BJ (cell line): Measurements from ENCODE around the gene MAML2. TPM values are rescaled to one million over a fixed set of nuclear protein-coding genes. Genes with fewer than 3 reads are reported as not detected.

Experiments
- CTCF ChIA-PET: fragments of 350-600 bp; formaldehyde crosslinking; extraction: SDS; loops from one replicate; lab custom pipeline; 2021; ENCODE audit warnings: antibody characterized with exemption, inconsistent platforms; lab: Yijun Ruan, JAX
- POLR2A ChIA-PET: fragments of 300-600 bp; sonication (Branson Sonifier 250); formaldehyde crosslinking; extraction: SDS; loops from one replicate; lab custom pipeline; 2021; ENCODE audit warnings: antibody characterized with exemption; lab: Charles Lee
- DNase-seq: peaks from one replicate; pipeline ENCODE4 v3.0.0-alpha.2; 2011; ENCODE audit warnings: low read depth
- H3K27me3 ChIP-seq: 2 replicates; pipeline ENCODE4 v1.6.0; 2011; ENCODE audit warnings: low read length; ENCODE audit not compliant: control insufficient read depth, insufficient read depth
- H3K36me3 ChIP-seq: 2 replicates; pipeline ENCODE4 v1.5.1; 2011; ENCODE audit warnings: low read length; ENCODE audit not compliant: control insufficient read depth, insufficient read depth
- H3K4me3 ChIP-seq: 2 replicates; pipeline ENCODE4 v1.5.1; 2011; ENCODE audit warnings: low read depth, mild to moderate bottlenecking, control low read depth, low read length
- polyA plus RNA-seq: library from polyadenylated mRNA; depleted of rRNA; stranded (reverse); fragments of >200 nt; gene quantifications from 2 replicates; pipeline ENCODE4 v1.2.3, GENCODE V29; 2011
- TF ChIP-seq, protein P1 (sequence below): IDR thresholded peaks from 2 replicates; pipeline ENCODE4 v1.5.1; 2011; ENCODE audit warnings: low read depth, mild to moderate bottlenecking, control low read depth, inconsistent platforms, low read length, moderate library complexity; ENCODE audit not compliant: insufficient read depth

MAML2 gene
- polyA plus RNA-seq, 1 experiment: 22.0 TPM

DNA sequence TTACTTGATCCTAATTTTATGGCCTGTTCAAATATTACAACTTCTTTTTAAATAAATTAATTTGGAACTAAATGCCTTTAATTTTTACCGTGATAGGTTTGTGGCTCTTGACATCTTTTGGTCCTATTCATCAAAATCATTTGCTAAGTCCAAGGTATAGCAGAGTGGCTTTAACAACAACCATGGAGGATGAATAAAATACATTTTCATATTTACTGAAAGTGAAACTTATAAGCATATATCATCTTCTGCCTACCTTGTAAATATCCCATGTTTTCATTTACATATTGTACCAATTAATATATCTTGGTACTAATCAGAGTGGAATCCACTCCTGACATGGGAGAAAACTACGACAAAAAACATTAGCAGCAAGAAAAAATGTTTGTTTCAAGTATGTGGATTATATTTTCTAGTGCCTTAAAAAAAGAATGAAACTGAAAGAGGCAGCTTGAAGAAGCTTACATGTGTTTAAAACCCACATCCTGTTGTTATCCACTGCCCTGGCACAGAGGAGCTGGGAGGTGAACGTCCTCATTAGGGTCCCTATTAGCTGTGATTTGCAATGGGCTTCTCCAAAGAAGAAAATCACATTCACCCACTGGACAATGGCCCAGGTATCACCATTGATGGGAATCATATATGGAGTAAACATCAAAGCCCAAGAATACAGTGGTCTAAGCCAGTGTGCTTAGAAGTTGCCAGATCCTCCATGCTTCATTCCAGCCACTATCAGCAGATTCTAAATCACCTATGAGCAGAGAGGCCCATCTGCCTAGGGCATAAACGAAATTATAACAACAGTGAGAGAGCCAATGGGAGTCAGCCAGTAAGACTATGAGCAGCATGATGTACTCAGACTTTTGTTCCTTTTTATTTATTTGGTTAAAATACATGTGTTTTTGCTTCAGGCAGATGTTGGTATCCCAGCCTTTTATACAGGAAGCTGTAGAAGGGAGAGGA lies 84.7 kb downstream of the MAML2 start:
- ChIA-PET POLR2A (interaction anchor here (0.6 to 0.7 kb wide), 3 partner anchors 19 to 565 kb away, joined by 3 to 4 read pairs (median 4); no protein-coding TSS in a partner anchor), CTCF (interaction anchor here (0.7 kb wide), 1 partner anchor 85 kb away, joined by 4 read pairs; the partner anchor contains the start of gene MAML2)
- Histone ChIP-seq H3K36me3 (no peaks in the 10 kb centered on the region), H3K4me3 (no peak overlapping the region), H3K27me3 (no peaks in the 10 kb centered on the region)
- DNase-seq: no peak
- TF ChIP-seq, protein P1, sequence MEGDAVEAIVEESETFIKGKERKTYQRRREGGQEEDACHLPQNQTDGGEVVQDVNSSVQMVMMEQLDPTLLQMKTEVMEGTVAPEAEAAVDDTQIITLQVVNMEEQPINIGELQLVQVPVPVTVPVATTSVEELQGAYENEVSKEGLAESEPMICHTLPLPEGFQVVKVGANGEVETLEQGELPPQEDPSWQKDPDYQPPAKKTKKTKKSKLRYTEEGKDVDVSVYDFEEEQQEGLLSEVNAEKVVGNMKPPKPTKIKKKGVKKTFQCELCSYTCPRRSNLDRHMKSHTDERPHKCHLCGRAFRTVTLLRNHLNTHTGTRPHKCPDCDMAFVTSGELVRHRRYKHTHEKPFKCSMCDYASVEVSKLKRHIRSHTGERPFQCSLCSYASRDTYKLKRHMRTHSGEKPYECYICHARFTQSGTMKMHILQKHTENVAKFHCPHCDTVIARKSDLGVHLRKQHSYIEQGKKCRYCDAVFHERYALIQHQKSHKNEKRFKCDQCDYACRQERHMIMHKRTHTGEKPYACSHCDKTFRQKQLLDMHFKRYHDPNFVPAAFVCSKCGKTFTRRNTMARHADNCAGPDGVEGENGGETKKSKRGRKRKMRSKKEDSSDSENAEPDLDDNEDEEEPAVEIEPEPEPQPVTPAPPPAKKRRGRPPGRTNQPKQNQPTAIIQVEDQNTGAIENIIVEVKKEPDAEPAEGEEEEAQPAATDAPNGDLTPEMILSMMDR: no peak

DNA sequence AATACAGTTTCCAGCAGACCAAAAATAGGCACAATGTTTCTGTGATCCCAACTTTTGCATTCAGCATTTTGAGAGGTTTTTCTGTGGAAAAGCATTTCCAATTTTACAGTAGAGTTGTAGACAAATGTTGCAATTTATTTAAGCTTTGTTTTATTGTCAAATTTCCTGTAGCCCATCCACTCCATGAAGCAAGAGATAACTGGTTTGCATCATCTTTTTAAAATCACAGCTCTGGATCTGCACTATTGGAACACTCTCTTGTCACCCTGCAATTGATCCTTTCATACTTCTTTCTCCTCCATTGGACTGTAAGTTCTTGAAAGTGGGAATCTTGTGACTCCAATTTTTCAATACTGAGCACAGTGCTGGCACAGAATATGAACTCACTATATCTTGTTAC lies 86.0 kb downstream of the MAML2 start:
- POLR2A ChIA-PET: no interaction called here
- TF ChIP-seq, protein P1: no peak
- no peaks in the 10 kb centered on the region for H3K27me3 ChIP-seq
- CTCF ChIA-PET: interaction anchor here (1.9 kb wide), 1 partner anchor 84 kb away, joined by 8 read pairs; no protein-coding TSS in a partner anchor
- no peaks in the 10 kb centered on the region for H3K36me3 ChIP-seq
- DNase-seq: no peak
- H3K4me3 ChIP-seq: no peak overlapping the region

DNA sequence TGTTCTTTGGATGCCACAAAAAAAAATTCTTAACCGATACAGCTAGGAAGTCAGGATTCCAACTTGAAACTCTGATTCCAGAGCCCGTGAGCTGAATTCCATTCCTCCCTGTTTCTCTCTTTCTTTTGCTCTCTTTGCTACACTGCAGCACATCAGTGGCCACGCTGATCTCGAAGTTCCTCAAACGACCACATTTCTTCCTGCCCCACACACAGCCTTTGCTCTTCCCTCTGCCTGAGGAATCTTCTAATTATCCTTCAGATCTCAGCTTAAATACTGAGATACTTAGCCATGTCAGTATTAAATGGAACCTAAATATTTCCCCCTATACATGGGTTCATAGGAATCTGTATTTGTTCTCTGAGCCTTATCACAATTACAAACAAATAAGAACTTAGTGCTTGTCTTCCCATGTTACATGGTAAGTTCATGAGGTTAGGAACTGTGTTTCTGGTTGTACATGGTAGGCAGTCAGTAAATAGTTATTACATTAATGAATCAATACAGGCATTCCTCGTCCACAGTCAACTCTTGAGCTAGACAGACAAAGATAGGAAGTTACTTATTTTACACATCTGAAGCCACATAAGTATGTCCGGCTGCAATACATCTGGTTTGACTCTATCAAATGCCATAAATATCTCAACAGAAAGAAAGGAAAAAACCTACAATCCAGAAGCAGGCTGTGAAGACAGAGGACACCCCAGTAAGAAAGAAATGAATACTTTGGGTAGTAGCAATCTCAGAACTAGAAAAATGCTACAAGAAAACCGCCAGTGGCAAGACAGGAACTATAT lies 86.6 kb downstream of the MAML2 start:
- no peak overlapping the region for H3K4me3 ChIP-seq
- POLR2A ChIA-PET: no interaction called here
- no peaks in the 10 kb centered on the region for H3K27me3 ChIP-seq
- no peak for DNase-seq
- TF ChIP-seq, protein P1: no peak
- no peaks in the 10 kb centered on the region for H3K36me3 ChIP-seq
- CTCF ChIA-PET: interaction anchor here (1.9 to 2.2 kb wide), 2 partner anchors 85 to 87 kb away, joined by 8 read pairs; partner anchors contain the start of gene MAML2

DNA sequence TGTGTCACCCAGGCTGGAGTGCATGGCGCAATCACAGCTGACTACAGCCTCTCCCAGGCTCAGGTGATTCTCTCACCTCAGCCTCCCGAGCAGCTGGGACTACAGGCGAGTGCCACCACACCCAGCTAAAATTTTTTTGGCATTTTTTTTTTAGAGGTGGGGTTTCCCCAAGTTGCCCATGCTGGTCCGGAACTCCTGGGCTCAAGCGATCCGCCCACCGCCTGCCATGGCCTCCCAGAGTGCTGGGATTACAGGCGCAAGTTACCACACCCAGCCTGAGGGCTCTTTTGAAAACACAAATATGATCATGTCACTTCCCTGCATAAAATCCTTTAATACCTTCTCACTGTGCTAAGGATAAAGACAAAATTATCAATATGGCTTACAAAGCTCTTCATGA lies 88.1 kb downstream of the MAML2 start:
- Histone ChIP-seq H3K27me3 (no peaks in the 10 kb centered on the region), H3K36me3 (no peaks in the 10 kb centered on the region), H3K4me3 (no peak overlapping the region)
- CTCF ChIA-PET: interaction anchor here (1.0 to 2.2 kb wide), 2 partner anchors 89 to 462 kb away, joined by 4 to 8 read pairs; partner anchors contain the start of gene MAML2
- POLR2A ChIA-PET: no interaction called here
- no peak for DNase-seq
- TF ChIP-seq, protein P1: no peak
